Measurements from ENCODE around the gene TMEM178B.

TMEM178B gene

GRCh38 chr7:141103847-141104429 lies 30.1 kb downstream of the TMEM178B start:
- H3K4me3 ChIP-seq (replicated peaks; ENCODE audit: insufficient read depth, low read length), result no peak overlapping the region
- H3K27ac ChIP-seq (replicated peaks), result no peak overlapping the region
- no peak for DNase-seq (ENCODE audit: low read depth in 1 of 2, low spot score in 1 of 2)
- TF ChIP-seq, protein P1, sequence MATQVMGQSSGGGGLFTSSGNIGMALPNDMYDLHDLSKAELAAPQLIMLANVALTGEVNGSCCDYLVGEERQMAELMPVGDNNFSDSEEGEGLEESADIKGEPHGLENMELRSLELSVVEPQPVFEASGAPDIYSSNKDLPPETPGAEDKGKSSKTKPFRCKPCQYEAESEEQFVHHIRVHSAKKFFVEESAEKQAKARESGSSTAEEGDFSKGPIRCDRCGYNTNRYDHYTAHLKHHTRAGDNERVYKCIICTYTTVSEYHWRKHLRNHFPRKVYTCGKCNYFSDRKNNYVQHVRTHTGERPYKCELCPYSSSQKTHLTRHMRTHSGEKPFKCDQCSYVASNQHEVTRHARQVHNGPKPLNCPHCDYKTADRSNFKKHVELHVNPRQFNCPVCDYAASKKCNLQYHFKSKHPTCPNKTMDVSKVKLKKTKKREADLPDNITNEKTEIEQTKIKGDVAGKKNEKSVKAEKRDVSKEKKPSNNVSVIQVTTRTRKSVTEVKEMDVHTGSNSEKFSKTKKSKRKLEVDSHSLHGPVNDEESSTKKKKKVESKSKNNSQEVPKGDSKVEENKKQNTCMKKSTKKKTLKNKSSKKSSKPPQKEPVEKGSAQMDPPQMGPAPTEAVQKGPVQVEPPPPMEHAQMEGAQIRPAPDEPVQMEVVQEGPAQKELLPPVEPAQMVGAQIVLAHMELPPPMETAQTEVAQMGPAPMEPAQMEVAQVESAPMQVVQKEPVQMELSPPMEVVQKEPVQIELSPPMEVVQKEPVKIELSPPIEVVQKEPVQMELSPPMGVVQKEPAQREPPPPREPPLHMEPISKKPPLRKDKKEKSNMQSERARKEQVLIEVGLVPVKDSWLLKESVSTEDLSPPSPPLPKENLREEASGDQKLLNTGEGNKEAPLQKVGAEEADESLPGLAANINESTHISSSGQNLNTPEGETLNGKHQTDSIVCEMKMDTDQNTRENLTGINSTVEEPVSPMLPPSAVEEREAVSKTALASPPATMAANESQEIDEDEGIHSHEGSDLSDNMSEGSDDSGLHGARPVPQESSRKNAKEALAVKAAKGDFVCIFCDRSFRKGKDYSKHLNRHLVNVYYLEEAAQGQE (IDR thresholded peaks at IDR 0.05; ENCODE audit: insufficient replicate concordance, low read depth), result no peak
- TF ChIP-seq CTCF (IDR thresholded peaks at IDR 0.05; ENCODE audit: insufficient read depth, low read length) (no peak), SPI1 (IDR thresholded peaks at IDR 0.05; ENCODE audit: borderline replicate concordance, low read depth) (no peak), GABPA (IDR thresholded peaks at IDR 0.05; ENCODE audit: low read depth) (no peak), POLR2AphosphoS5 (IDR thresholded peaks at IDR 0.05; ENCODE audit: low read depth) (no peak)
- H3K27me3 ChIP-seq (ENCODE audit: insufficient read depth, poor library complexity, severe bottlenecking), result peaks cover 4% of the 10 kb centered on the region

DNA sequence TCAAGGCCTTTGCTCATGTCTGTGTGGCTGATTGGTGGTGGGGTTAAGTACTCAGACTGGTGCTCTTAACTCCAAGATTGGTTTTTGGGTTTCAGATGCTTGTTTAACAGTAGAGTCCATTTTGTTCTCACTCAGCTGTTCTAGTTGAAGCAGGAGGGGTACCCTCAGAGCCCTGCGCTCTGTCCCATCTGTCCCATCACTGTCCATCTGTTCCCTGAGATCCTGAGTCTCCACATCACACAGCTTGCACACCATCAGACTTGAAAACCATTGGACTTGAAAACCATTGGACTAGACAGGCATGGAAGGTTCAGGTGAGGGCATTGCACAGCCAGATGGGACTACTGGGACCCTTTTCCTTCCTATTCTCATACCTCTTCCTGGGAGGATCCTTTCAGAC lies 39.3 kb downstream of the TMEM178B start:
- TF ChIP-seq POLR2AphosphoS5 (IDR thresholded peaks at IDR 0.05; ENCODE audit: low read depth) (no peak), CTCF (IDR thresholded peaks at IDR 0.05; ENCODE audit: insufficient read depth, low read length) (no peak), SPI1 (IDR thresholded peaks at IDR 0.05; ENCODE audit: borderline replicate concordance, low read depth) (no peak), GABPA (IDR thresholded peaks at IDR 0.05; ENCODE audit: low read depth) (no peak)
- TF ChIP-seq, protein P1 (IDR thresholded peaks at IDR 0.05; ENCODE audit: insufficient replicate concordance, low read depth), result no peak
- no peak for DNase-seq (ENCODE audit: low read depth in 1 of 2, low spot score in 1 of 2)
- no peak overlapping the region for H3K27ac ChIP-seq (replicated peaks)
- H3K4me3 ChIP-seq (replicated peaks; ENCODE audit: insufficient read depth, low read length), result no peak overlapping the region
- peaks cover 2% of the 10 kb centered on the region for H3K27me3 ChIP-seq (ENCODE audit: insufficient read depth, poor library complexity, severe bottlenecking)

- Histone ChIP-seq H3K27ac (replicated peaks) (no peak overlapping the region), H3K4me3 (replicated peaks; ENCODE audit: insufficient read depth, low read length) (no peak overlapping the region), H3K27me3 (ENCODE audit: insufficient read depth, poor library complexity, severe bottlenecking) (peaks cover 2% of the 10 kb centered on the region)
- TF ChIP-seq GABPA (IDR thresholded peaks at IDR 0.05; ENCODE audit: low read depth), result no peak
- TF ChIP-seq POLR2AphosphoS5 (IDR thresholded peaks at IDR 0.05; ENCODE audit: low read depth), result no peak
- TF ChIP-seq CTCF (IDR thresholded peaks at IDR 0.05; ENCODE audit: insufficient read depth, low read length), result no peak
- TF ChIP-seq, protein P1 (IDR thresholded peaks at IDR 0.05; ENCODE audit: insufficient replicate concordance, low read depth), result no peak
- TF ChIP-seq SPI1 (IDR thresholded peaks at IDR 0.05; ENCODE audit: borderline replicate concordance, low read depth), result no peak
- no peak for DNase-seq (ENCODE audit: low read depth in 1 of 2, low spot score in 1 of 2)
These were observed 40.3 kb downstream of the TMEM178B start for GRCh38 chr7:141114029-141114664.
